D721Med (cell line): ENCODE data around the gene CDH13.

Experiments
- DNase-seq: peaks from one replicate; pipeline ENCODE4 v3.0.0; 2011; ENCODE audit warnings: low spot score; ENCODE audit not compliant: insufficient read length
- FAIRE-seq: peaks from 2 replicates; lab custom pipeline; 2011; peaks lifted over from hg19 to GRCh38; lab: Jason Lieb, UNC
- CTCF ChIP-seq: IDR thresholded peaks from 2 replicates; pipeline ENCODE4 v1.5.1; 2012; ENCODE audit warnings: mild to moderate bottlenecking, control low read depth; ENCODE audit not compliant: insufficient read depth; ENCODE audit errors: missing control alignments

The CDH13 gene

GRCh38 chr16:82626791-82627261 lies at the start of gene CDH13:
TSS of gene CDH13 (plus strand) at chr16:82626969.
- TF ChIP-seq CTCF: no peak
- DNase-seq (no peak), FAIRE-seq (no peak)

- FAIRE-seq: no peak
These were observed 46.4 kb upstream of the CDH13 start for GRCh38 chr16:82580298-82580890.

GRCh38 chr16:82582975-82583374 lies 43.8 kb upstream of the CDH13 start:
- DNase-seq: no peak
- no peak for TF ChIP-seq CTCF
- FAIRE-seq: no peak

More at GRCh38 chr16:82580298-82580890, 46.4 kb upstream of the CDH13 start:
- no peak for DNase-seq
- TF ChIP-seq CTCF: peak; percentile 30

GRCh38 chr16:82583422-82583821 lies 43.3 kb upstream of the CDH13 start:
- DNase-seq: no peak
- TF ChIP-seq CTCF: no peak
- FAIRE-seq: no peak

- TF ChIP-seq CTCF: no peak
- no peak for FAIRE-seq
- DNase-seq: no peak
These were observed 42.1 kb upstream of the CDH13 start for GRCh38 chr16:82584553-82585152.

GRCh38 chr16:82585675-82586074 lies 41.1 kb upstream of the CDH13 start:
- FAIRE-seq (no peak), DNase-seq (no peak)
- TF ChIP-seq CTCF: no peak

- no peak for TF ChIP-seq CTCF
- no peak for DNase-seq
- no peak for FAIRE-seq
These were observed 40.6 kb upstream of the CDH13 start for GRCh38 chr16:82586130-82586529.
